Breast epithelium (tissue), 3 donors: Measurements from ENCODE around the gene FAM3B.

Experiments
- POLR2A ChIP-seq: fragments of 450-650 bp; IDR thresholded peaks from one replicate; pipeline ENCODE4 v1.6.1; 2016; ENCODE audit warnings: antibody characterized with exemption, mild to moderate bottlenecking, moderate library complexity
- POLR2AphosphoS5 ChIP-seq, 3 donors: sonication (generic); formaldehyde crosslinking; IDR thresholded peaks; one replicate each; pipeline ENCODE4 v1.6.1; 2017; ENCODE audit warnings: antibody characterized with exemption in 3 of 3
- TF ChIP-seq, protein P1 (sequence below), 3 donors: fragments of 450-650 bp; IDR thresholded peaks; one replicate each; pipeline ENCODE4 v1.5.1; 2016 to 2017; ENCODE audit warnings: antibody characterized with exemption in 3 of 3, mild to moderate bottlenecking in 3 of 3, moderate library complexity in 3 of 3

DNA sequence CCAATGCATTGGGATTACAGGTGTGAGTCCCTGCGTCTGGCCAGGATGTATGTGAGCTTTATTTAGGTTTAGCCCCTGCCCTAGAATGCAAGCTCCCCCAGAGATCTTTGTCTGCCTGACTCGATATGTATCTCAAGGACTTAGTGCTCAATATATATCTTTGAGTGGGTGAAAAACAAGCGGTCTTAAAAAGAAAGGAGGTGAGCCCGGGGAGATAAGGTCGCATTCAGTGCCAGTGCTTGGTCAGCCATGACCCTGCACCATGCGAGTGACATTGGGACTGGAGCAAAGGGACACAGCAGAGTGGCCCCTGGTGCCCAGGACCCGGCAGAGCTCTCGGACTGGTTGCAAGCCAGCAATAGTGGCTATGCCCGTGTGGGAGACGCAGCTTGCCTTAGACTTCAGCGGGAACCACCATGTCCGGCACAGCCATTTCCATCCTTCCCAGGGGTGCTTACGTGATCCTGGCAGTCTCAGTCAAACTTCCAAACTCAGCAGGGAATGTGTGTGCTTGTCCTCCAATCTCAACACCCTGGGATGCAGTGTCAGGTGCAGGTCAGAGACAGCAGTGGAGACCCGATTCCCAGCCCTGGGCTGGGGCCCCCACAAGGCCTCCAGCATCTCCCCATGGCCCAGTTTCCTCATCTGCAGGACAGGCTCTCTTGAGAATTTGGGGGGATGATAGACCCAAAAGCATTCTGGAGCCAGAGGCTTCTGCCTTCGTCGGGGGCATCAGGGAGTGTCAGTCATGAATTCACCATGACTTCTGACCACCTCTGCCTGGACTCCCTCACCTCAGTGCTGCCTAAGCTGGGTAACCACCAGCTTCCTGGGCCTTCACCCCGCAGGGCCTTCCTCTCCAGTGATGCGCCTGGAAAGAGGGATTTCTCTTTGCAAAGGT lies 47.0 kb downstream of the FAM3B start:
- TF ChIP-seq POLR2AphosphoS5 (IDR thresholded peaks at IDR 0.05) (no peak), POLR2A (no peak)
- TF ChIP-seq, protein P1, sequence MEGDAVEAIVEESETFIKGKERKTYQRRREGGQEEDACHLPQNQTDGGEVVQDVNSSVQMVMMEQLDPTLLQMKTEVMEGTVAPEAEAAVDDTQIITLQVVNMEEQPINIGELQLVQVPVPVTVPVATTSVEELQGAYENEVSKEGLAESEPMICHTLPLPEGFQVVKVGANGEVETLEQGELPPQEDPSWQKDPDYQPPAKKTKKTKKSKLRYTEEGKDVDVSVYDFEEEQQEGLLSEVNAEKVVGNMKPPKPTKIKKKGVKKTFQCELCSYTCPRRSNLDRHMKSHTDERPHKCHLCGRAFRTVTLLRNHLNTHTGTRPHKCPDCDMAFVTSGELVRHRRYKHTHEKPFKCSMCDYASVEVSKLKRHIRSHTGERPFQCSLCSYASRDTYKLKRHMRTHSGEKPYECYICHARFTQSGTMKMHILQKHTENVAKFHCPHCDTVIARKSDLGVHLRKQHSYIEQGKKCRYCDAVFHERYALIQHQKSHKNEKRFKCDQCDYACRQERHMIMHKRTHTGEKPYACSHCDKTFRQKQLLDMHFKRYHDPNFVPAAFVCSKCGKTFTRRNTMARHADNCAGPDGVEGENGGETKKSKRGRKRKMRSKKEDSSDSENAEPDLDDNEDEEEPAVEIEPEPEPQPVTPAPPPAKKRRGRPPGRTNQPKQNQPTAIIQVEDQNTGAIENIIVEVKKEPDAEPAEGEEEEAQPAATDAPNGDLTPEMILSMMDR (IDR thresholded peaks at IDR 0.05) = no peak
